GM12874 (cell line): ENCODE results near the gene SEC11A.

Experiments
- TF ChIP-seq, protein P1 (sequence below): IDR thresholded peaks from 2 replicates; pipeline ENCODE4 v1.5.1; 2011; ENCODE audit warnings: low read depth, mild to moderate bottlenecking, control low read depth, low read length, moderate library complexity; ENCODE audit not compliant: insufficient read depth

Gene SEC11A

DNA sequence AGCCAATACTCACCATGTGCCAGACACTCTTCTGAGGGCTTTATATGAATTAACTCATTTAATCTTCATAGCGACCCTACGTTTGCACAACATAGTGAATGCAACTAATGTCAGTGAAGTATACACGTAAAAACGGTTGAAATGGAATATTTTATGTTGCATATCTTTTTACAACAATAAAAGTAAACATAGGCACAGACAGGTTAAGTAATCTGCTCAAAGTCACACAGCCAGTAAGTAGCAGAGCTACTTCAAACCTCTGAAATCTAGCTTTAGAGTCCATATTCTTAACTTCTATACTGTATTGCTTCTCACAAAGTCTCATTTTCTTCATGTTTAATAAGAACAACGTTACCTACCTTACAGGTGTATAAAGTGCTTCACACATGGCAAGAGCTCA, 1.6 kb downstream of the SEC11A start:
- TF ChIP-seq, protein P1, sequence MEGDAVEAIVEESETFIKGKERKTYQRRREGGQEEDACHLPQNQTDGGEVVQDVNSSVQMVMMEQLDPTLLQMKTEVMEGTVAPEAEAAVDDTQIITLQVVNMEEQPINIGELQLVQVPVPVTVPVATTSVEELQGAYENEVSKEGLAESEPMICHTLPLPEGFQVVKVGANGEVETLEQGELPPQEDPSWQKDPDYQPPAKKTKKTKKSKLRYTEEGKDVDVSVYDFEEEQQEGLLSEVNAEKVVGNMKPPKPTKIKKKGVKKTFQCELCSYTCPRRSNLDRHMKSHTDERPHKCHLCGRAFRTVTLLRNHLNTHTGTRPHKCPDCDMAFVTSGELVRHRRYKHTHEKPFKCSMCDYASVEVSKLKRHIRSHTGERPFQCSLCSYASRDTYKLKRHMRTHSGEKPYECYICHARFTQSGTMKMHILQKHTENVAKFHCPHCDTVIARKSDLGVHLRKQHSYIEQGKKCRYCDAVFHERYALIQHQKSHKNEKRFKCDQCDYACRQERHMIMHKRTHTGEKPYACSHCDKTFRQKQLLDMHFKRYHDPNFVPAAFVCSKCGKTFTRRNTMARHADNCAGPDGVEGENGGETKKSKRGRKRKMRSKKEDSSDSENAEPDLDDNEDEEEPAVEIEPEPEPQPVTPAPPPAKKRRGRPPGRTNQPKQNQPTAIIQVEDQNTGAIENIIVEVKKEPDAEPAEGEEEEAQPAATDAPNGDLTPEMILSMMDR: no peak

DNA sequence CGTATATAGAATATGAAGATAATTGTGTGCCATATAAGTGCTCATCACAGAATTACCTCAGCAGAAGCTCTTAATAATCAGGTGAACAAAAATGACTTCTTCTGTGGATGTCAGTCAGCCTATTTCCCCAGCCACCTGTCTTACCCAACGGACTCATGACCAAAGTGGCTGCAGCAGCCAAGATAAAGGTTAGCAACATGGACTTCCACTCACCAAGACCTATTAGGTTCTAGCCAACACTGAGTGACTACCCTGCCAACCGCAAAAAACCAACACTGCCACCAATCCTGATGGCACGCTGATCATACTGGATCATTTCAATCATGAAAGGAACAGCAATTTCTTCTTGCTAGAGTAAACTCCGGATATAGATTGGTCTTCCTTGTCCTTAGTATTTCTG, 12.1 kb downstream of the SEC11A start:
- TF ChIP-seq, protein P1: no peak

DNA sequence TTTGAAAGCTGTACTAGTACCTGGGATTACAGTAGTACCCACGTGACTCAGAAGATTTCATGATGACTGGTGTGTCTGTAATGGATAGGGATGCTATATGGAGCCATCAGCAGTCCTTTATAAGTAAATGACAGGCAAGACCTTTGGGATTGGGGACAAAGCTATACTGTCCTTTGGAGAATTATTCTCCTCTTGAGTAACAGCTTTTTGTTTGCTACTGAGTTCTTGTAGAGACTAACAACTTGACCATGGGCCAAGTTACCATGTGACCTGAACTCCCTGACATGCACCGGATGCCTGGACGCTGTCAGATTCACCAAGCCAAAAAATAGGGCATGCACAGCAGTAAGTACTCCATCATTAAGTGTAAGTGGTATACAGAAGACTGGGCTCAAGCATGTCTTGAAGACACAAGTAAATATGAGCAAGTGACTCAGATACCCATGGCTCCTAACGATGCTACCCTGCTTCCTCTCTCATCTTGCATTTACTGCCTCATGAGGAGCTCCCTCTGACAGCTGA, 12.9 kb downstream of the SEC11A start:
- TF ChIP-seq, protein P1: no peak

DNA sequence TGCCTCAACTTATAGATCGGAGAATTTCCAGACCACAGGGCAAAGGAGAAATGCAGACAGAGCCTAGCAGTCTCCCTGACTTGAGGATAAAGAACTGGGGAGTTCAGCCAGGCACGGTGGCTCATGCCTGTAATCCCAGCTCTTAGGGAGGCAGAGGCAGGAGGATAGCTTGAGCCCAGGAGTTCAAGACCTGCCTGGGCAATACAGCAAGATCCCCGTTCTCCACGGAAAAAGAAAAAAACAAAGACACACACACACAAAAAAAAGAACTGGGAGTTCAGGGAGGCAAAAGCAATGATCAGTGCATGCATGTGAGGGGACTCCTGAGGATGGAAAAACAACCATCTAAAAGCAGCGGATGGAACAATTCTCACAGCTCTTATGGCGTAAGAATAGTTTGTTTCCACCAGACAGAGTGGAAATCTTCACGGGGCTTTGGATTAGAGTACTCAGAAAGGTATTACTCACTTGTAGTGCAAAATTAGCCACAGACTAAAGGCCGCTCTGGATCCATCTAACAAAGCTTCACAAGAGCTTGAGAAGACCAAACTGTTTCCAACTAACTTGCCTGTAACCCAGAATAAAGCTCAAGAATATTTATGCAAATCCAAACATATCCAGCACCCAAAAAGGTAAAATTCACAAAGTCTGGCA, 16.3 kb downstream of the SEC11A start:
- TF ChIP-seq, protein P1: no peak

DNA sequence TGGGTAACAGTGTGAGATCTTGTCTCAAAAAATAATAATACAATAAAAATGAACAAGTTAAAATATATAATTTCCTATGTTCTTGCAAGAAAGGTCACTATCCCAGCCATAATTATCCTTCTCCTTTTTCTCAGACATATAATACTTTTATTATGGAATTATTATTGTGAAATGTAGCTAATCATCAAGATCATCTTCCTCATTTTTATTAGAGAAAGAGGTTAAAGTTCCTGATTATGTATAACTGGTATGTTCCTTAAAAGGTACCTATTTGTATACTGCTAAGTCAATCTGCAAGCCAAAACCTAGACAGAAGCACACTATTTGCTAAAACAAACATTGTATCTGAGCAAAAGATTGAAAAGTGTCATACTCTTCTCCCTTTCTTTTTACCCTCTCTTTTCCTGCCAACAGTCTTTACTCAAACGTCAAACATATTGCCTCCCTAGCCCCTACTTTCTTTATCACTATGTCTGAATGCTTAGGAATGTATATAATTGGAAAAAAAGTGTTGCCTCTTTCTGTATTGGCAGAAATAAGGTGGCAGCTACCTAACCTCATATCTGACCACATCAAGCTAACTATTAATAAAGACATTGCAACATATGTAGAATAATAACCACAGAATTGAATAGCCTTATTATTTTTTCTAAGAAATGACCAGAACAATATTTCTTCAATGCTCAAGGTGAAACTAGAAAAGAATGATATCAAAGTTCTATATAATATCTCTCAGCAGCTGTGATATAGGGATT, 18.5 kb downstream of the SEC11A start:
- TF ChIP-seq, protein P1: no peak

DNA sequence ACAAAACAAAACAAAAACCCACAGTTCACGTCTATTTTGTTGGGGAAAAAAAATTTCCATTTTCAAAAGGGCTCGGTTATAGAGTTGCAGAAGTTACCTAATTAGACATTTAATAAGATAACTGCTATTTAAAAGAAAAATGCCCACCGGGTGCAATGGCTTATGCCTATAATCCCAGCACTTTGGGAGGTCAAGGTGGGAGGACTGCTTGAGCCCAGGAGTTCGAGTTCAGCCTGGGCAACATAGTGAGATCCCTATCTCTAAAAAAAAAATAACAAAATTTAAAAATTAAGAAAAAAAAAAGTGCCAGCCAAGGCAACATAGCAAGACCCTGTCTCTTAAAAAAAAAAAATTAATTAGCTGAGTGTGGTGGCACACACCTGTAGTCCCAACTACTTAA, 19.2 kb downstream of the SEC11A start:
- TF ChIP-seq, protein P1: no peak

DNA sequence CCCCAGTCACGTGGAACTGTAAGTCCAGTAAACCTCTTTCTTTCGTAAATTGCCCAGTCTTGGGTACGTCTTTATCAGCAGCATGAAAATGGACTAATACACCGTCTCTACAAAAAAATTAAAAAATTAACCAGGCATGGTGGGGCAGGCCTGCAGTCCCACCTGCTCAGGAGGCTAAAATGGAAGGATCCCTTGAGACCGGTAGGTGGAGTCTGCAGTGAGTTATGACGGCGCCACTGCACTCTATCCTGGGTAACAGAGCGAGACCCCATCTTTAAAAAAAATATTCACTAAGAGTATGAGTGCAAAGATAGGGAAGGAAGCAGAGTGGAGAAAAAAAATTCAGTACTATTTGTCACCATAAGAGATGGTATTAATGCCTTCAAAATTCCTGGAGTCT, 25.6 kb downstream of the SEC11A start:
- TF ChIP-seq, protein P1: no peak
